HG02571 (cell line): ENCODE results near the gene HDLBP.

Source experiments
- ATAC-seq: cut with Tn5 transposase; IDR thresholded peaks from one replicate; pipeline ENCODE4 v1.9.1; 2021; ENCODE audit warnings: mild to moderate bottlenecking, moderate library complexity; ENCODE audit not compliant: unreplicated experiment

HDLBP gene

DNA sequence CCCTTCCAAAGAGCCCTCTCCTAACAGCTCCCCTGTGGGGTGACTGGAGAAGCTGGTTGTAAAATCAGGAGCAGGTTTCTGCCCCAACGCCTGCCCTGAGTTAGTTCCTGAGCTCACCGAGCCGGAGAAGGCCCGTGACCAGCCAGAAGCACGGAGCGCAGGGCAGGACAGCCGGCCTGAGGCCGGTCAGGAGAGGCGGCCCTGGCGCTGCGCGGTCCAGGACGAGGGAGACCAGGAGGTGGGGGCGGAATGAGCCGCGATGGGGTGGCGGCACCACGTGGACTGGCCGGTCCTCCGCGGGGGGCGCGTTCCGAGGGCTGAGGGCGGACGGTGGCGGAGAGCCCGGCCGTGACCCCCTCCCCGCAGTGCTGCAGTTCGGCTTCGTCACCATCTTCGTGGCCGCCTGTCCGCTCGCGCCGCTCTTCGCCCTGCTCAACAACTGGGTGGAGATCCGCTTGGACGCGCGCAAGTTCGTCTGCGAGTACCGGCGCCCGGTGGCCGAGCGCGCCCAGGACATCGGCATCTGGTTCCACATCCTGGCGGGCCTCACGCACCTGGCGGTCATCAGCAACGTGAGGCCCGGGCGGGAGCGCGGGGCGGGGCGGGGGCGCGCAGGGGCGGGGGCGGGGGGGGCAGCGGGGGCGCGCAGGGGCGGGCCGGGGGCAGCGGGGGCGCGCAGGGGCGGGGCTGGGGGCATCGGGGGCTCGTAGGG is 98.0 kb downstream of the HDLBP start:
- ATAC-seq, result no peak

DNA sequence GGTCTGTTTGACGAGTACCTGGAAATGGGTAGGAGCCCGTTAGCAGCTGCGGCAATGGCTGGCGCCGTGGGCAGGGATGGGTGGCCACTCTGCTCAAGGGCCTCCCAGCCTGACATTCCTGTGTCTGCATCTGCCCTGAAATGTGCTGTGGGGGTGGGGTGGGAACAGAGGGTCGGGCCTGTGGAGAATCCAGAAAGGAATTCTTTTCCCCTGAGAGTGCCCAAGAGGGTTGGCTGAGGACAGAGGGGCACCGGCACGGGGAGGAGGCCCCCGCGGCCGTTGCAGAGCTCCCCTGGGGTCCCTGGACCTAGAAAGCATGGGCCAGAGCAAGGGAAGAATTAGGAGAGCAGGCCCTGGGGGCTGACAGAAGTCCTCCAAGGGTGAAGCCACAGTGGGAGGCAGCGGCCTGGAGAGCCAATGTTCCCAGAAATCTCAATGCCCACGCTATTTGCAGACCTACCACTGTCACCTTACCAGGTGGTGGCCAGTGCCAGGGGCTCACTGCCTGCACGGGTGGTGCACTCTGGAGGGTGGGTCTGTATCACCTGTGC is 99.2 kb downstream of the HDLBP start:
- no peak for ATAC-seq

DNA sequence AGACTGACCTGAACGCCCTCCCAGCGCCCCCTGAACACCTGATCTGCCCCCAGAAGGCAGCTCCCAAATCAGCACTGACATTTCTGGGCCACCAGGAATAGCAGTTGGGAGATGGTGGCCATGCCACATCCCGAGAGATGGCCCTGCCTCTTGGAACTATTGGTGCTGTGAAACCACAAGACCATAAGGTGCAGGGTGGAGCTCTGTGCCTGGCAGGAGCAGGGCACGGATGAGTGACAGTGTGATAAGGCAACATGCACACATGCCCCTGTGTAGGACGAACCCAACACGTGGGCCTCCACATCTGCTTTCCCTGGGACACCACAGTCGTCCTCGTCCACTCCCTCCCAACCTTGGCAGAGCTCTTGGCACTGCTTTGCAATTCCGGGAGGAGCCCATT is 100.1 kb downstream of the HDLBP start:
- ATAC-seq, result no peak

DNA sequence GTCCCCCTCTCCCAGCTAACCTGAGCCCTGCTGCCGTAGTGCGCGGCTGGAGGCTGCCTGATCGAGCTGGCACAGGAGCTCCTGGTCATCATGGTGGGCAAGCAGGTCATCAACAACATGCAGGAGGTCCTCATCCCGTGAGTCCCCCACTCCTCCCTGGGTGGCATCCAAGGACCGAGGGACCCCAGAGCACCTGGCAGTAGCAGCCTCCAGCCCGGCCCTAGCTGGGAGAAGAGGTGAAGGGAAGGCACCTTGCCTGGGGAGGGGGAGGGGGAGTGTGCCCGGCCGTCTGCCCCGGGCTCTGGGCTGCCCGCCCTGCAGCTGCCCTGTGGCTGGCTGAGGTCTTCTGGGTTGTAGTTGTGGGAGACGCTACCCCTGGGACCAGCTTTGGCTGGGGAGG is 100.7 kb downstream of the HDLBP start:
- ATAC-seq, result no peak

DNA sequence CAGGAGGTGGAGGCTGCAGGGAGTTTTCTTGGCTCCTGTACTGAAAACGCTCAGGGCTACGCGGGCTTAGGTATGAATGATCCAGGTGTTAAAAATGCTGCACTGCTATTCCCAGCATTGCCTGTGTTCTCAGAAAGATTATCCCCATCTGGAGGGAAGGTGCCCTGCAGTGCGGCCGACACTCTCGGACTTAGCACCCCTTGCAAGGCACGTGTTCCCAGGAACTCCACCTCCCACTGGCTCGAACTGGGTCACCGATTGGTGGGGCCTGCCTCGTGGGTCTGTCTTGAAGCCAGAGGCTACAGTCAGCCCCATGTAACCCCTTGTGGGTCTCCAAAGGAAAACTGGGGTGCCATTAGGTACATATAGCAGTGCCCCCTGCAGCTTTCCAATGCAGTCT is 101.3 kb downstream of the HDLBP start:
- ATAC-seq, result no peak

DNA sequence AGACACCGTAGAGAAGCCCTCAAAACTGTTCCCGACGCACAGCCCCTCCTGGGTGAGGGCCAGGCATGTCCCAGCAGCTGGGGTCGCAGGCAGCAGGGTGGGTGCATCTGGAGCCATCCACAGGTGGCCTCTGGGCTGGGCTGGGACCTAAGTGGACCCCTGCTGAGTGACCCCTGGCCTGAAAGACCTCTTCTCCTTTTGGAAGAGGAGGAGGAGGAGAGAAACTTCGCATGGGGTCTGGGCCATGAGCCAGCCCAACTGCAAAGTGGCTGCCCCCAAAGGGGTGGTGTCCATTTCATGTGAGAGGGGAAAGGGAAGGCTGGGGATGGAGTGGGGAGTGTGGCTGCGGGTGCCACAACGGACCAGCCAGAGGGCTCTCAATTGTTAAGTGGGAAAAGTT is 101.9 kb downstream of the HDLBP start:
- no peak for ATAC-seq

DNA sequence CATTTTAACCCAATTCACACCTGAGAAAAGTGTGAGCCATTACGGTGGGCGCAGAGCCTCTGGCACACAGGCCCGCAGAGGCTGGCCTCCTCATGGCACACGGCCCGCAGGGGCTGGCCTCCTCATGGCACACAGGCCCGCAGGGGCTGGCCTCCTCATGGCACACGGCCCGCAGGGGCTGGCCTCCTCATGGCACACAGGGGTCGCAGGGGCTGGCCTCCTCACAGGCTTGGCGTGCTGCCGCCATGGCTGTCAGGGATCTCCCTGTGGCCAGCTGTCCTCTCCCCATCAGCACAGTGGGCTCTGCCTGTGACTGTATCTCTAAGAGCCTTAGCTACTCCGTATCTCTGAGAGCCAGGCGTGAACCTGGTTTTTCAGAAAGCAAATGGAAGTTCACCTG is 102.4 kb downstream of the HDLBP start:
- ATAC-seq, result no peak

DNA sequence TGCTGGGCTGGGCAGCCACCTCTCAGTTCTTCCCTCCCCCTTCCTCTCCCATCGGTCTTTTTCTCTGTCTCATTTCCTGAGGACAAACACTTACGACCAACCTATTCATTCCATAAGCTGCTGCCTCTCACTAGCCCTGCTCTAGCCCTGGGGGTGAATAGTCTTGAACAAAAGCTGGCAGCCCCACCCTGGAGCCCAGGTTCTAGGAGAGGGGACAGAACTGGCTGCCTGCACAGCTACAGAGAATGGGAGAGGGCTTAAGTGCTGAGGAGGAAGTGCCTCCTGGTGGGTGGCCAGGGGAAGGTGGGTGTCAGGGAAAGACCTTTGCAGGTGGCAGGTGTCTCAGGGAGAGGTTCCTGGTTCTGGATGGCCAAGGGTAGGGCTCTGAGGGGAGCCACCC is 104.2 kb downstream of the HDLBP start:
- no peak for ATAC-seq

DNA sequence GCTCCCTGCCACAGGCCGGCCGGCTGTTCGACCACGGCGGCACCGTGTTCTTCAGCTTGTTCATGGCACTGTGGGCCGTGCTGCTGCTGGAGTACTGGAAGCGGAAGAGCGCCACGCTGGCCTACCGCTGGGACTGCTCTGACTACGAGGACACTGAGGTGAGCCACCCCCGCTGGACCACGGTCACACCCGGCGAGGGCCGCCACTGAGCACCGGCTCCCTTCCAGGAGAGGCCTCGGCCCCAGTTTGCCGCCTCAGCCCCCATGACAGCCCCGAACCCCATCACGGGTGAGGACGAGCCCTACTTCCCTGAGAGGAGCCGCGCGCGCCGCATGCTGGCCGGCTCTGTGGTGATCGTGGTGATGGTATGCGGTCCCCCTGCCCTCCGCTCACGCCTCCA is 106.2 kb downstream of the HDLBP start:
- ATAC-seq, result no peak

DNA sequence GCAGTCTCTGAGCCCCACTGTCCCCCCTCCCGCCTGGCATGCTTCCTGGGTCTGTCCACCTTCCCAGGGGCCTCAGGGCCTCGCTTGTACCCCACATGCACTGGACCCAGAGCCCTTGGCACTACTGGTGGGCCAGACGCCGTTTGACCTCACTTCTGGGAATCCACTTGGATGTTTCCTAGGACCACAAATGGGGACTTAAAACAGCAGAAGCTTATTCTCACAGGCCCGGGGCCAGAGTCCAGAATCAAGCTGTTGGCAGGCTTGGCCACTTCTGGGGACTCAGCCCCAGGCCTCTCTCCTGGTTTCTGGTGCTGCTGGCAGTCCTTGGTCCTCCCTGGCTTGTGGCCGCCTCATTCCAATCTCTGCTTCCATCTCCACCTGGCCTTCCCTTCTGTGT is 107.4 kb downstream of the HDLBP start:
- no peak for ATAC-seq

DNA sequence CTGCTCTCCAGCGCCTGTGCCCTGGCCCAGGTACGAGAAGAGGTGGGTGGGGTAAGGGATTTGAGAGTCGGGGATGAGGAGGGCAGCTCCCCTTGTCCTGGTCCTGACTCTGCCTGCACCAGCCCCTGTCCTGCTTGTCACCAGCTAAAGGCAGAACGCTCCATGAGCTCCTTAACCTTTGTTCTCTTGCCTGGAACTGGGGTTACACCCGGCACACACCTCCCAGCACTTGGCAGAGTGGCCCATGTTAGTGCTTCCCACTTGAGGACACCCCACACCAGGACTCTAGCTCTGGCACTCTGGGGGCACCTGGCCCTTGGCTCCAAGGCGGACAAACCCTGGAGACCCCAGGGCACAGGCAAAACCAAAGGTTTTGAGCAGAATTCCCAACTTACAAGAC is 107.8 kb downstream of the HDLBP start:
- ATAC-seq, result no peak

DNA sequence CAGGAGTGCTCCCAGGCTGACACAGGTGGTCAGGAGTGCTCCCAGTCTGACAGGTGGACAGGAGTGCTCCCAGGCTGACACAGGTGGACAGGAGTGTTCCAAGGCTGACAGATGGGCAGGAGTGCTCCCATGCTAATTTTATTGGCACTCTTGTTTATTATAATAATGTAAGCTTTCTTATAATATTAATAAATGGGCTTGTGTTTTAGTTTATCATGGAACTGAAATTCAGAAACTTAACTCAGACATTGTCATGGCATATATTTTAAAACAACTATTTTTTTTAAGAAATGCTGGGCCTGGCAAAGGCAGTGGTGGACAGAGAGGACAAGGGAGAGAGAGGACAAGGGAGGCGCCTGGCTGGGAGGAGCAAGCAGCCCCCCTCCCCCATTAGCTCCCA is 108.3 kb downstream of the HDLBP start:
- ATAC-seq, result no peak

DNA sequence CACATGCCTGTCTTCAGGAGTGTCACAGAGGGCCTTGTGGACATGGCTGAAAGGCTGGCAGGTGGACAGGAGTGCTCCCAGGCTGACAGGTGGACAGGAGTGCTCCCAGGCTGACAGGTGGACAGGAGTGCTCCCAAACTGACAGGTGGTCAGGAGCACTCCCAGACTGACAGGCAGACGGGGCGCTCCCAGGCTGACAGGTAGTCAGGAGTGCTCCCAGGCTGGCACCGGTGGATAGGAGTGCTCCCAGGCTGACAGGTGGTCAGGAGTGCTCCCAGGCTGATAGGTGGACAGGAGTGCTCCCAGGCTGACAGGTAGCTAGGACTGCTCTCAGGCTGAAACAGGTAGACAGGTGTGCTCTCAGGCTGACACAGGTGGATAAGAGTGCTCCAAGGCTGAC is 110.4 kb downstream of the HDLBP start:
- no peak for ATAC-seq

DNA sequence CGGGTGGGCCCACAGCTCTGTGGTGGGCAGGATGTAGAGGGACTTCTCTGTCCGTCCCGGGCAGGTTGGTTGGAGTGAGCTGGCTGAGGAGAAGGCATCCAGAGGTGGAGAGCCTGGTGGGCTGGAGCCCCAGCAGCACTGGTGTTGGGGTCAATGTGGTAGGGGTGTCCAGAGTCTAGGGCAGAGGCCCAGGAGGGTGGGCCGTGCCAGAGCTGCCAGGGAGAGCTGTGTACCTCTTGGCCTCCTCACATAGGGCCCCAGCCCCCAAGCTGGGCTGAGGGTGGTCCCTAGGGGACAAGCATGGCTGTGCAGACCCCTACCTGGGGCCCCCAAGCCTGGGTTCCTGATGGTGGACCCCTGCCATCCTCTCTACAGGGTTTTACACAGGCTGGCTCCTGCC is 111.0 kb downstream of the HDLBP start:
- no peak for ATAC-seq

DNA sequence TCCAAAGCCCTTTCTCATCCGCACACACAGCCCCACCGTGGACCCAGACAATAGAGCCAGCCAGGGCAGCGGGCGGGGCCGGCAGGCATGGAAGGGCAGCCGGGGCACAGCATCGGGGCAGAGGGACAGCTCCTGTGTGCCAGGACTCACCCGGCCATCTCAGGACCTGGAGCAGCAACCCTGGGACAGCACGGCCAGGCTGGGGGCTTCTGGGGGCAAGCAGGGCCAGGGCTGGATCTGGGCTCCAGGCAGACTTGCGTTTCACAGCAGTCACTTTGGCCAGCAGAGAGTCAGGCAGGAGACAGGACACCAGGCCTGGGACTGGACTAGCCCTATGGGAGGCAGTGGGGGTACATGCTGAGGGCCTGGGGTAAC is 111.5 kb downstream of the HDLBP start:
- ATAC-seq, result no peak

DNA sequence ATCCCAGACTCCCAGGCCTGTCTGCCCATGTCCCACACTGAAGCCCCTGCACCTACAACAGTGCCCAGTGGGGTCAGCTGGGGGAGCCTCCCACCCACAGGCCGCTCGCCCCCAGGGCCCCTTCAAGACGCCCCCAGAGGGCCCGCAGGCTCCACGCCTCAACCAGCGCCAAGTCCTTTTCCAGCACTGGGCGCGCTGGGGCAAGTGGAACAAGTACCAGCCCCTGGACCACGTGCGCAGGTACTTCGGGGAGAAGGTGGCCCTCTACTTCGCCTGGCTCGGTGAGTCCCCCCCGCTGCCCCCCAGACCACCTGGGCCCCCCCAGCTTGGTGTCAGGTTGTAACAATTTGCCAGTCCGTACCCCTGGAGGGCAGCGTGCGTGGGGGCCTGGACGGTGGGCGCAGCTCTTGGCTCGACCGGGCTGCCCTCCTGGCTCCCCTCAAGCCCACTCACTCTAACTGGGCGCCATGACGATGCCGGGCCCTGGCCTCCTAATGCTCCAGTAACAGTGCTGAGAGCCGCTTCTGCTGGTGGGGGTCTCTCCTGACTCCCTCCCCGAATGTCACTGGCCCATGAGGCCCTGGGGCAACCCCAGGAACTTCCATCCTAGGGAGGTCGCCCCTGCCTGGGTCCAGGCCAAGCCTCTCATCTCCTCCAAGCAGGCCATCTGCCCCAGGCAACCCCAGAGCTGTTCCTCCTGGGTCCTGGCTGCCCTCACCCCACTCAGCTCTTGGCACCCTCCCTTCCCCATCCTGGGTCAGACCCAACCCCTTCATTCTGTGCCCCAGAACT is 112.1 kb downstream of the HDLBP start:
- ATAC-seq, result no peak

DNA sequence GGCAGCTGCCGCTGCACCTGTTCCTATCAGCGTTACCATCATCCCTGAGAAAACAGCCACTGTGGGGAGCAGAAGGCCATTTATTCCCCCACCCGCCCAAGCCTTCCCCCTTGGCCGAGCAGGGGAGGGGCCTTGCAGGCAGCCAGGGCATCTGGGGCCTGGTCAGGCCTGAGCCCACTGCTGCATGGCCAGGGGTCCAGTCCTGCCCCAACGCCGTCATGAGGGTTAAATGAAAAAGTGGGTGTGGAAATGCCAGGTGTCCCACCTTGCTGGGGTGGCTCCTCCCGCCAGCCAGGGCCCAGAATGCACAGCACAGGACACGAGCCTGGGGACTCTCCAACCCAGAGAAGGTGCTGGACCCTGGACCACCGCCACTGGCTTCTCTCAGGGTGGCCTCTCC is 112.8 kb downstream of the HDLBP start:
- no peak for ATAC-seq

DNA sequence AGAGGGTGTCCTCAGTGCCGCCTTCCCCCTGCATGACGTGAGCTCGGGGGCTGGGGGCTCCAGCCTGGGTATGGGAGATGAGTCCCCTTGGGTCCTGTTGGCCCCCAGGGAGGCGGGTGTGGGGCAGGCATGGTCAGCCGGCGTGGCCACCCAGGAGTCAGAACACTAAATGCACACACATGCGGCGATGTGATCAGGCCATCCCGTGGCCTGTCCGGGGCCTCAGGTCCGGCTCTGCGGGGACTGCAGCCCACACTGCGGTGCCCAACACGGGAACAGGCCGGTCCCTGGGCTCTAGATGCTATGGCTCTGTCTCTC is 113.2 kb downstream of the HDLBP start:
- no peak for ATAC-seq

DNA sequence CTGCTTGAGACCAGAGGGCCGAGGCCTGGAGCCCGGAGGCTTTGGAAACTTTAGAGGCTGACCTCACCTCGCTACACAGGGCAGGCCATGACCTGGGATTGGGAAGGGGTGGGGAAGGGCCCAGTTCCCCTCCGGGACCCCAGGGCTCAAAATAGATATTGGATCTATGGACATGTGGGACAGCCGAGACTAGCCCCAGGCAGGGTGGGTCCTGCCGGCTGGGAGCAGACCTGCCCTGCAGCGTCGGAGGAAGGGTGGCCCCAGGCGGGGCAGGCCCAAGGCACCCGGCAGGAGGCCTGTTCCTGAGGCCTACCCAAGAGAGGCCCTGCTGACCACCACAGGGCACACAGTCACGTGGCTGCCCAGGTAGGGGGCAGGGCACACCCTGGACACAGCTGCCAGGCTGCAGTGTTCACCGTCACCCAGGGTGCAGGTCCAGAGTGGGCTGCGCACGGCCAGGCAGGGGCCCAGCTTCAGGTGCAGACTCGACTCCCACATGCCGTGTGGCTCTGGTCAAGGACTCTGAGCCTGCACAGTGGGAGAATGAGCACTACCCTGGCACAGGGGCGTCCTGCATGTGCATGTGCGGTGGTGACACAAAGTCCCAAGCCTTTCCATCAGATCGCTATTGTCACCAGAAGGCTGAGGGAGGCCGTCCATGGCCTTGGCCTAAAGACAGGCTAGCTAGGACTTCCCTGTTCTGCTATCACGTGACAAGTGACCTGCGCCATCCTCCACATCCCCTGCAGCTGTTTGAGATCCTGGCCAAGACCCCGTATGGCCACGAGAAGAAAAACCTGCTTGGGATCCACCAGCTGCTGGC is 113.8 kb downstream of the HDLBP start:
- ATAC-seq, result no peak

DNA sequence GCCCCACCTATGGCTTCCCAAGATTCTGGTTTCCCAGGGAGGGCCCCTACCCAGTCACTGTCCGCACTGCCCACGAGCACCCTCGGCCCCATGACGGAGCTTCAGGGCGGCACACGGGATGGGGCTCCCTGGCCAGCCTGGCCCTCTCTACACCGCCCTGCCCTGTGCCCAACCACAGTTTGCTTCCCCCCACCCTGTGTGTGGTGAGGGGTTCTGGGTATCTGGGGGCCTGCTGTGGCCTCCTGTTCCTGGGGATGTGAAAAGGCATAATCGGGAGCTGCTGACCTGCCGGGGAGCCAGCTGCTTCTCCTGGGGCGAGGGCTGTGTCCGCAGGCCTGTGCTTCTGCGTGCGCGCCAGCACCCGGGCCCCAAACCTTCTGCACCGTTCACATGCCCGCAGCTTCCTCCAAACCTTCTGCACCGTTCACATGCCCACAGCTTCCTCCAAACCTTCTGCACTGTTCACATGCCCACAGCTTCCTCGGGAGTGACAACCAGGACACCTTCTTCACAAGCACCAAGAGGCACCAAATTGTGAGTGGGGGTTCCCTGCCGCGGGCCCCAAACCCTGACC is 114.6 kb downstream of the HDLBP start:
- ATAC-seq, result no peak
